GM12878 (cell line): ENCODE results near the gene PHPT1. TPM values are rescaled to one million over a fixed set of nuclear protein-coding genes. Genes with fewer than 3 reads are reported as not detected.
A peak's percentile ranks its signal among the peaks of the same experiment; 100 is the strongest.

ENCODE experiments used
- ATAC-seq: fragments of 200-7000 bp; cut with Tn5 transposase; 3 replicates; pipeline ENCODE4 v1.9.1; 2020; ENCODE audit warnings: mild to moderate bottlenecking, moderate library complexity
- BruUV-seq: library from RNA; stranded (reverse); fragments of 400-500 nt; replicated peaks from 2 replicates; lab custom pipeline; 2021; lab: Mats Ljungman, UMichigan
- CTCF ChIA-PET: fragments of 300-600 bp; sonication (Branson Sonifier 250); formaldehyde crosslinking; extraction: SDS; loops from one replicate; lab custom pipeline; 2021; ENCODE audit warnings: inconsistent platforms; lab: Yijun Ruan, JAX
- POLR2A ChIA-PET: fragments of 350-600 bp; formaldehyde crosslinking; extraction: SDS; loops from one replicate; lab custom pipeline; 2021; ENCODE audit warnings: inconsistent platforms; lab: Charles Lee
- RAD21 ChIA-PET: fragments of 300-600 bp; sonication (Branson Sonifier 250); formaldehyde crosslinking; loops from one replicate; lab custom pipeline; 2023; ENCODE audit warnings: antibody characterized with exemption; ENCODE audit not compliant: unreplicated experiment; lab: Charles Lee
- SMC1A ChIA-PET: fragments of 300-600 bp; sonication (Branson Sonifier 250); formaldehyde crosslinking; loops from one replicate; lab custom pipeline; 2023; ENCODE audit not compliant: unreplicated experiment, uncharacterized antibody; lab: Charles Lee
- DNase-seq: peaks from one replicate; pipeline ENCODE4 v3.0.0-alpha.2; 2011; ENCODE audit warnings: low read depth, low spot score
- FAIRE-seq: peaks from 3 replicates; lab custom pipeline; 2011; peaks lifted over from hg19 to GRCh38; lab: Jason Lieb, UNC
- H2AFZ ChIP-seq: 2 replicates; pipeline ENCODE4 v1.6.0; 2011; ENCODE audit warnings: low read depth, low read length, control low read depth; ENCODE audit not compliant: control insufficient read depth
- H3K27ac ChIP-seq: 2 replicates; pipeline ENCODE4 v1.5.1; 2011; ENCODE audit warnings: control low read depth; ENCODE audit not compliant: control insufficient read depth, insufficient read depth
- H3K27me3 ChIP-seq, 2 experiments: replicated peaks in 1 of 2; 2 replicates each; pipeline versions ENCODE4 v1.6.0 to v1.6.1; 2011; ENCODE audit warnings: low read length in 1 of 2; ENCODE audit not compliant: control insufficient read depth in 2 of 2, insufficient read depth in 2 of 2
- H3K36me3 ChIP-seq, 2 experiments: 2 replicates each; pipeline ENCODE4 v1.5.1; 2011; ENCODE audit warnings: low read length in 1 of 2; ENCODE audit not compliant: control insufficient read depth in 2 of 2, insufficient read depth in 2 of 2
- H3K4me1 ChIP-seq: 2 replicates; pipeline ENCODE4 v1.6.1; 2011; ENCODE audit warnings: mild to moderate bottlenecking, low read length, moderate library complexity, mixed read lengths; ENCODE audit not compliant: control insufficient read depth, insufficient read depth
- H3K4me2 ChIP-seq: 2 replicates; pipeline ENCODE4 v1.6.0; 2011; ENCODE audit warnings: control low read depth; ENCODE audit not compliant: control insufficient read depth, insufficient read depth
- H3K4me3 ChIP-seq: fragments of 200-600 bp; sonication (generic); 2 replicates; pipeline ENCODE4 v1.5.1; 2016
- H3K79me2 ChIP-seq: 2 replicates; pipeline ENCODE4 v1.6.0; 2011; ENCODE audit warnings: low read length; ENCODE audit not compliant: control insufficient read depth, insufficient read depth
- H3K9ac ChIP-seq: 2 replicates; pipeline ENCODE4 v1.8.0; 2011; ENCODE audit warnings: low read length, control low read depth, mixed read lengths; ENCODE audit not compliant: control insufficient read depth, insufficient read depth
- H3K9me3 ChIP-seq: replicated peaks from 3 replicates; pipeline ENCODE4 v1.5.1; 2011; ENCODE audit warnings: mild to moderate bottlenecking, low read length; ENCODE audit not compliant: control insufficient read depth, insufficient read depth
- H4K20me1 ChIP-seq: 2 replicates; pipeline ENCODE4 v1.6.0; 2011; ENCODE audit not compliant: control insufficient read depth, insufficient read depth
- ESRRA ChIP-seq: IDR thresholded peaks from 2 replicates; pipeline ENCODE4 v1.6.1; 2012; ENCODE audit warnings: mild to moderate bottlenecking, low read length, improper control_type of control experiment
- HCFC1 ChIP-seq: fragments of 150-350 bp; IDR thresholded peaks from 2 replicates; pipeline ENCODE4 v1.6.1; 2014; ENCODE audit warnings: low read length
- NFXL1 ChIP-seq: fragments of 450-650 bp; IDR thresholded peaks from 2 replicates; pipeline ENCODE4 v1.6.1; 2017; ENCODE audit warnings: antibody characterized with exemption, mild to moderate bottlenecking, borderline replicate concordance
- POLR2A ChIP-seq: IDR thresholded peaks from 2 replicates; pipeline ENCODE4 v1.6.1; 2011; ENCODE audit warnings: low read depth, mild to moderate bottlenecking, low read length
- SP1 ChIP-seq: IDR thresholded peaks from one replicate; pipeline ENCODE4 v1.6.1; 2011; ENCODE audit warnings: low read depth, low read length
- WRNIP1 ChIP-seq: IDR thresholded peaks from 2 replicates; pipeline ENCODE4 v1.6.1; 2011; ENCODE audit warnings: low read depth, low read length, improper control_type of control experiment, borderline replicate concordance
- WGBS: methylation state at CpG from one replicate; pipeline ENCODE4 v1.1.6; 2016; ENCODE audit warnings: low lambda C conversion rate; ENCODE audit not compliant: insufficient replicate concordance, insufficient coverage; ENCODE audit errors: missing lambda C conversion rate; 5-methylcytosine and 5-hydroxymethylcytosine counted together
- in situ Hi-C: fragments of 300-500 bp; cut with MboI; formaldehyde crosslinking; loops from 9 replicates; pipeline ENCODE4 v1.14.3; 2018; ENCODE audit warnings: mixed read lengths
- intact Hi-C: fragments of 100-400 bp; cut with micrococcal nuclease; formaldehyde crosslinking; loops from one replicate; pipeline ENCODE4 v1.14.2; 2022; ENCODE audit not compliant: unreplicated experiment
- polyA plus RNA-seq, 11 experiments: library from polyadenylated mRNA; depleted of rRNA in 4 of 11; unstranded in 6 of 11; stranded (reverse) in 5 of 11; fragments of >200 nt; fragmentation: Nextera tagmentation in 4 of 11; fragmentation: Illumina TruSeq in 1 of 11; extraction: Ambion mirVana in 4 of 11; extraction: Trizol in 1 of 11; gene quantifications; 1 replicate in 1 of 11; 2 replicates in 10 of 11; pipeline versions ENCODE4 v1.2.1 to v1.2.3, GENCODE V29; 2011 to 2016; ENCODE audit warnings: inconsistent platforms in 2 of 11, missing spikeins in 2 of 11, low read depth in 1 of 11
- total RNA-seq, 4 experiments: library from RNA; depleted of rRNA in 3 of 4; stranded (reverse); fragments of >200 nt in 3 of 4; fragmentation: Illumina TruSeq in 1 of 4; extraction: Trizol in 1 of 4; gene quantifications; 2 replicates each; pipeline versions ENCODE4 v1.2.1 to v1.2.3, GENCODE V29; 2013 to 2021
- TF ChIP-seq, protein P1 (sequence below): fragments of 450-650 bp; IDR thresholded peaks from 2 replicates; pipeline ENCODE4 v1.6.1; 2017; ENCODE audit warnings: low read depth, mild to moderate bottlenecking, moderate library complexity
- TF ChIP-seq, protein P2 (sequence below): fragments of 450-650 bp; IDR thresholded peaks from 2 replicates; pipeline ENCODE4 v1.6.1; 2017; ENCODE audit warnings: antibody characterized with exemption, mild to moderate bottlenecking, moderate library complexity
- TF ChIP-seq, protein P3 (sequence below): IDR thresholded peaks from 2 replicates; pipeline ENCODE4 v1.6.1; 2012; ENCODE audit warnings: improper control_type of control experiment, low read depth, low read length; ENCODE audit not compliant: insufficient replicate concordance
- TF ChIP-seq, protein P4 (sequence below): IDR thresholded peaks from 2 replicates; pipeline ENCODE4 v1.6.1; 2011; ENCODE audit warnings: mild to moderate bottlenecking, low read depth, low read length, moderate library complexity; ENCODE audit not compliant: insufficient replicate concordance

PHPT1 gene
- total and polyA plus RNA-seq, 10 of the 15 experiments (the other 5 are each of a cell fraction or from before 2014, with no cell fraction given): 56.2 to 323 (median 140) TPM

- WGBS: 95% methylated on average over 22 of the region's 22 CpGs
- Histone ChIP-seq H3K9ac (no peak overlapping the region), H3K4me2 (no peak overlapping the region), H4K20me1 (0 out of 2 replicates have a peak, but pooled peaks cover 2% of the 10 kb centered on the region), H3K4me1 (peaks cover 5% of the 10 kb centered on the region), H3K9me3 (no peaks in the 10 kb centered on the region), H3K79me2 (peaks cover 19% of the 10 kb centered on the region), H2AFZ (no peak overlapping the region), H3K4me3 (no peak overlapping the region), H3K27ac (no peak overlapping the region), H3K36me3 (peaks cover 3 to 11% of the 10 kb centered on the region in 2 experiments; a peak in 3 of 4 replicates), H3K27me3 (no peaks in the 10 kb centered on the region)
- ChIA-PET POLR2A (interaction anchor here (0.5 to 1.0 kb wide), 2 partner anchors 66 to 71 kb away, joined by 3 to 4 read pairs; no protein-coding TSS in a partner anchor), RAD21 (no interaction called here), SMC1A (interaction anchor here (1.1 to 1.4 kb wide), 2 partner anchors 17 to 24 kb away, joined by 3 to 4 read pairs; no protein-coding TSS in a partner anchor), CTCF (interaction anchor here (0.6 to 1.8 kb wide), 2 partner anchors 21 to 47 kb away, joined by 3 to 4 read pairs; no protein-coding TSS in a partner anchor)
- DNase-seq (no peak), FAIRE-seq (no peak), ATAC-seq (no peak)
- in situ Hi-C loops (no loop called here), intact Hi-C loops (no loop called here)
- BruUV-seq: no TSS peak
- TF ChIP-seq ESRRA (no peak), SP1 (no peak), WRNIP1 (no peak), NFXL1 (no peak), POLR2A (peak; percentile 44; the same call in 1 of the 2 replicates), HCFC1 (no peak)
- TF ChIP-seq, protein P1, sequence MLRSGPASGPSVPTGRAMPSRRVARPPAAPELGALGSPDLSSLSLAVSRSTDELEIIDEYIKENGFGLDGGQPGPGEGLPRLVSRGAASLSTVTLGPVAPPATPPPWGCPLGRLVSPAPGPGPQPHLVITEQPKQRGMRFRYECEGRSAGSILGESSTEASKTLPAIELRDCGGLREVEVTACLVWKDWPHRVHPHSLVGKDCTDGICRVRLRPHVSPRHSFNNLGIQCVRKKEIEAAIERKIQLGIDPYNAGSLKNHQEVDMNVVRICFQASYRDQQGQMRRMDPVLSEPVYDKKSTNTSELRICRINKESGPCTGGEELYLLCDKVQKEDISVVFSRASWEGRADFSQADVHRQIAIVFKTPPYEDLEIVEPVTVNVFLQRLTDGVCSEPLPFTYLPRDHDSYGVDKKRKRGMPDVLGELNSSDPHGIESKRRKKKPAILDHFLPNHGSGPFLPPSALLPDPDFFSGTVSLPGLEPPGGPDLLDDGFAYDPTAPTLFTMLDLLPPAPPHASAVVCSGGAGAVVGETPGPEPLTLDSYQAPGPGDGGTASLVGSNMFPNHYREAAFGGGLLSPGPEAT: no peak
- TF ChIP-seq, protein P2, sequence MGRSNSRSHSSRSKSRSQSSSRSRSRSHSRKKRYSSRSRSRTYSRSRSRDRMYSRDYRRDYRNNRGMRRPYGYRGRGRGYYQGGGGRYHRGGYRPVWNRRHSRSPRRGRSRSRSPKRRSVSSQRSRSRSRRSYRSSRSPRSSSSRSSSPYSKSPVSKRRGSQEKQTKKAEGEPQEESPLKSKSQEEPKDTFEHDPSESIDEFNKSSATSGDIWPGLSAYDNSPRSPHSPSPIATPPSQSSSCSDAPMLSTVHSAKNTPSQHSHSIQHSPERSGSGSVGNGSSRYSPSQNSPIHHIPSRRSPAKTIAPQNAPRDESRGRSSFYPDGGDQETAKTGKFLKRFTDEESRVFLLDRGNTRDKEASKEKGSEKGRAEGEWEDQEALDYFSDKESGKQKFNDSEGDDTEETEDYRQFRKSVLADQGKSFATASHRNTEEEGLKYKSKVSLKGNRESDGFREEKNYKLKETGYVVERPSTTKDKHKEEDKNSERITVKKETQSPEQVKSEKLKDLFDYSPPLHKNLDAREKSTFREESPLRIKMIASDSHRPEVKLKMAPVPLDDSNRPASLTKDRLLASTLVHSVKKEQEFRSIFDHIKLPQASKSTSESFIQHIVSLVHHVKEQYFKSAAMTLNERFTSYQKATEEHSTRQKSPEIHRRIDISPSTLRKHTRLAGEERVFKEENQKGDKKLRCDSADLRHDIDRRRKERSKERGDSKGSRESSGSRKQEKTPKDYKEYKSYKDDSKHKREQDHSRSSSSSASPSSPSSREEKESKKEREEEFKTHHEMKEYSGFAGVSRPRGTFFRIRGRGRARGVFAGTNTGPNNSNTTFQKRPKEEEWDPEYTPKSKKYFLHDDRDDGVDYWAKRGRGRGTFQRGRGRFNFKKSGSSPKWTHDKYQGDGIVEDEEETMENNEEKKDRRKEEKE: no peak
- TF ChIP-seq, protein P3, sequence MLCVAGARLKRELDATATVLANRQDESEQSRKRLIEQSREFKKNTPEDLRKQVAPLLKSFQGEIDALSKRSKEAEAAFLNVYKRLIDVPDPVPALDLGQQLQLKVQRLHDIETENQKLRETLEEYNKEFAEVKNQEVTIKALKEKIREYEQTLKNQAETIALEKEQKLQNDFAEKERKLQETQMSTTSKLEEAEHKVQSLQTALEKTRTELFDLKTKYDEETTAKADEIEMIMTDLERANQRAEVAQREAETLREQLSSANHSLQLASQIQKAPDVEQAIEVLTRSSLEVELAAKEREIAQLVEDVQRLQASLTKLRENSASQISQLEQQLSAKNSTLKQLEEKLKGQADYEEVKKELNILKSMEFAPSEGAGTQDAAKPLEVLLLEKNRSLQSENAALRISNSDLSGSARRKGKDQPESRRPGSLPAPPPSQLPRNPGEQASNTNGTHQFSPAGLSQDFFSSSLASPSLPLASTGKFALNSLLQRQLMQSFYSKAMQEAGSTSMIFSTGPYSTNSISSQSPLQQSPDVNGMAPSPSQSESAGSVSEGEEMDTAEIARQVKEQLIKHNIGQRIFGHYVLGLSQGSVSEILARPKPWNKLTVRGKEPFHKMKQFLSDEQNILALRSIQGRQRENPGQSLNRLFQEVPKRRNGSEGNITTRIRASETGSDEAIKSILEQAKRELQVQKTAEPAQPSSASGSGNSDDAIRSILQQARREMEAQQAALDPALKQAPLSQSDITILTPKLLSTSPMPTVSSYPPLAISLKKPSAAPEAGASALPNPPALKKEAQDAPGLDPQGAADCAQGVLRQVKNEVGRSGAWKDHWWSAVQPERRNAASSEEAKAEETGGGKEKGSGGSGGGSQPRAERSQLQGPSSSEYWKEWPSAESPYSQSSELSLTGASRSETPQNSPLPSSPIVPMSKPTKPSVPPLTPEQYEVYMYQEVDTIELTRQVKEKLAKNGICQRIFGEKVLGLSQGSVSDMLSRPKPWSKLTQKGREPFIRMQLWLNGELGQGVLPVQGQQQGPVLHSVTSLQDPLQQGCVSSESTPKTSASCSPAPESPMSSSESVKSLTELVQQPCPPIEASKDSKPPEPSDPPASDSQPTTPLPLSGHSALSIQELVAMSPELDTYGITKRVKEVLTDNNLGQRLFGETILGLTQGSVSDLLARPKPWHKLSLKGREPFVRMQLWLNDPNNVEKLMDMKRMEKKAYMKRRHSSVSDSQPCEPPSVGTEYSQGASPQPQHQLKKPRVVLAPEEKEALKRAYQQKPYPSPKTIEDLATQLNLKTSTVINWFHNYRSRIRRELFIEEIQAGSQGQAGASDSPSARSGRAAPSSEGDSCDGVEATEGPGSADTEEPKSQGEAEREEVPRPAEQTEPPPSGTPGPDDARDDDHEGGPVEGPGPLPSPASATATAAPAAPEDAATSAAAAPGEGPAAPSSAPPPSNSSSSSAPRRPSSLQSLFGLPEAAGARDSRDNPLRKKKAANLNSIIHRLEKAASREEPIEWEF: no peak
- TF ChIP-seq, protein P4, sequence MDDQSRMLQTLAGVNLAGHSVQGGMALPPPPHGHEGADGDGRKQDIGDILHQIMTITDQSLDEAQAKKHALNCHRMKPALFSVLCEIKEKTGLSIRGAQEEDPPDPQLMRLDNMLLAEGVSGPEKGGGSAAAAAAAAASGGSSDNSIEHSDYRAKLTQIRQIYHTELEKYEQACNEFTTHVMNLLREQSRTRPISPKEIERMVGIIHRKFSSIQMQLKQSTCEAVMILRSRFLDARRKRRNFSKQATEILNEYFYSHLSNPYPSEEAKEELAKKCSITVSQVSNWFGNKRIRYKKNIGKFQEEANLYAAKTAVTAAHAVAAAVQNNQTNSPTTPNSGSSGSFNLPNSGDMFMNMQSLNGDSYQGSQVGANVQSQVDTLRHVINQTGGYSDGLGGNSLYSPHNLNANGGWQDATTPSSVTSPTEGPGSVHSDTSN: no peak
These were observed 12.0 kb downstream of the PHPT1 start for GRCh38 chr9:136860933-136861873.
